Measurements from ENCODE around the gene ZNF160.

The ZNF160 gene

DNA sequence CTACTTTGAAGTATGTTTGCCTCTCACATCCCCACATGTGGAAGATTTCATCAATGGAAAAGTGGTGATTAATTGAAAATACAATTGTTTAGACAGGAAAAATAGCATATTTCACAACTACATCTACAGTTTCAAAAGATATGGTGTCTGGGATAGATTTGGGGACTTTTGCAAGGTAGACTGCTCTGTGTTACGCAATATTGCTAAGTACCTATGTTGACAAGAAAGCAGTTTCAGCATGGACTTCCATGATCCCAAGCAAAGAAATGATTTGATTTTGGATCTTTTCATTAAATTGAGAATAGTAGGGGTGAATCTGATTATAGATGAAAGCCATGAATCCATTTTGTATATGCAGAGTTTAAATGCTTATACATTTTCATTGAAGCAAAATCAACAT is 10.5 kb downstream of the ZNF160 start:
- peaks cover 37% of the 10 kb centered on the region for H3K36me3 ChIP-seq (ENCODE audit: control insufficient read depth, insufficient read depth, low read length)
- H3K9me3 ChIP-seq (ENCODE audit: control insufficient read depth, low read length), result no peaks in the 10 kb centered on the region
- no peak overlapping the region for H3K27ac ChIP-seq (ENCODE audit: insufficient read depth, low read length, poor library complexity, severe bottlenecking)

DNA sequence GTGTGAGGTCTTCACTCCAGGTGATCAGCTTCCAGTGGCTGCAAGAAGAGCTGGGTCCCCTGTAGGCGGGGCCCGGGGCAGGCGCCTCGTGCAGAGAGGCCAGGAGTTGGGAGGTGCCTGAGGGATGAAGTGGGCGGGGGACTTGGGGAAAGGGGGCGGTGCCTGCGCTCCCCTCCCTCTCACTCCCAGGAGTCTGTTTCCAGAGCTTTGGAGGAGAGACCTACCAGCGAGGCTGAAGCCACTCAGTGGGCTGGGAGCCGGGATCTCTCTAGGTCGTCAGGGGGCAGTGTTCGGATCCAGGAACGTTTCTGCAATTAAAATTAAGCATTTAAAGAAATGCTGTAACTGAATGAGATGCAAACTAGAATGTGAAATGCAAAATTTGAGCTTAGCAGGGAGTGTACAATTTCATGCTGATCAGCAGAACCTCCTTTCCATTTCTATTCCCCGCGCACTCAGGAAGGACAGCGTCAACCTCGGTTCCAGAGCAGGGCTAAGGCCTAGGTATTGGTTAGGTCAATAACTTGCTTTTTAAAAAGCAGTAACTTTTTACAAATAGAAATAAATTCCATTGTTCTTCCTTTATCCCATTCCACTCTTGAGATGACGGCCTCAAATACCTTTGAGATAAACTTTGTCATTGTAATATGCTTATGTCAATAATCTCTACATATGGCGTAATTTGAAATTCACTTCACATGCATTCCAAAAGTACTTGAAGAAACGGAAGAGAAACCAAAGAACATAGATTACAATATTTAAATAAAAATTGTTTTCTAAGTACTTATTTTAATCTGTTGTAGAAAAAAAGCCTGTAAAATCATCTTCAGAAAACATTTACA is 11.6 kb downstream of the ZNF160 start:
- Histone ChIP-seq H3K4me1 (ENCODE audit: control insufficient read depth, insufficient read depth, low read length, poor library complexity, severe bottlenecking) (no peaks in the 10 kb centered on the region), H3K27ac (ENCODE audit: insufficient read depth, low read length, poor library complexity, severe bottlenecking) (no peak overlapping the region), H3K9me3 (ENCODE audit: control insufficient read depth, low read length) (no peaks in the 10 kb centered on the region), H3K36me3 (ENCODE audit: control insufficient read depth, insufficient read depth, low read length) (peaks cover 36% of the 10 kb centered on the region), H3K4me3 (ENCODE audit: insufficient read depth, low read depth, low read length, poor library complexity, severe bottlenecking) (no peak overlapping the region), H3K27me3 (replicated peaks; ENCODE audit: control insufficient read depth, insufficient read depth, low read length, poor library complexity, severe bottlenecking) (no peaks in the 10 kb centered on the region)
- no peak for DNase-seq

More for the DNA sequence above, 10.5 kb downstream of the ZNF160 start:
- no peak for DNase-seq
- H3K27me3 ChIP-seq (replicated peaks; ENCODE audit: control insufficient read depth, insufficient read depth, low read length, poor library complexity, severe bottlenecking), result no peaks in the 10 kb centered on the region
- no peaks in the 10 kb centered on the region for H3K4me1 ChIP-seq (ENCODE audit: control insufficient read depth, insufficient read depth, low read length, poor library complexity, severe bottlenecking)
- no peak overlapping the region for H3K4me3 ChIP-seq (ENCODE audit: insufficient read depth, low read depth, low read length, poor library complexity, severe bottlenecking)

DNA sequence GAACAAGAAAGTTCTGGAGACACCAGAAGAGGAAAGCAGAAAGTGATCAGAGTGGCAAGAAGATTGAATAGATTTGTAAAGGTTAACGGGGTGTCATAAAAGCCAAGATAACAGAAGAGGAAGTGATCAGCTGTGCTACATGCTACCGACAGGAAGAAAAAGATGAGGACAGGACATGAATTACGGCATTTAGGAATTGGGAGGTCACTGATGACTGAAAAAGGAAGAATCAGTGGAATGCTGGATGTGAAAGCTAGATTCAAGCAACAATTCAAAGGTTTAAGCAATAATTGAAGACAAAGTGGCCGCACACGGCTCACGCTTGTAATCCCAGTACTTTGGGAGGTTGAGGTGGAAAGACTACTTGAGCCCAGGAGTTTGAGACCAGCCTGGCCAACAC is 15.1 kb downstream of the ZNF160 start:
- Histone ChIP-seq H3K27me3 (replicated peaks; ENCODE audit: control insufficient read depth, insufficient read depth, low read length, poor library complexity, severe bottlenecking) (no peaks in the 10 kb centered on the region), H3K4me1 (ENCODE audit: control insufficient read depth, insufficient read depth, low read length, poor library complexity, severe bottlenecking) (no peaks in the 10 kb centered on the region), H3K4me3 (ENCODE audit: insufficient read depth, low read depth, low read length, poor library complexity, severe bottlenecking) (no peak overlapping the region), H3K27ac (ENCODE audit: insufficient read depth, low read length, poor library complexity, severe bottlenecking) (no peak overlapping the region), H3K9me3 (ENCODE audit: control insufficient read depth, low read length) (peaks cover 2% of the 10 kb centered on the region), H3K36me3 (ENCODE audit: control insufficient read depth, insufficient read depth, low read length) (peaks cover 66% of the 10 kb centered on the region)
- no peak for DNase-seq

DNA sequence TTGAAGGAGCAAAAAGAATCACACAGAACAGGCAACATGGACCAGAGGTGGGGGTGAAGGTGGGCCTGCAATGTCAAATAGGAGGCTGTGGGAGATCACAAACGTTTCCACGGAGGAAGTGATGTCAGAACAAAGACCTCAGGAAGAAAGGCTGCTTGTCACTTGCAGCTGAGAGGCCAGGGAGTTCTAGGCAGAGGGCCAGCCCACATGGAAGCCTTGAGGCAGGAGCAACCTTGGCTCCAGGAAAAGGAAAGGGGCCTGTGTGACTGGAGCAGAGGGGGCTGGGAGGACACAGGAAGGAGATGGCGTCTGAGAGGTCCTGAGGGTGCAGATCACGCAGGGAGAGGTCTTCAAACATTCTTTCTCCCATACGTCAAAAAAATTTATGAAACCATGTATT is 16.3 kb downstream of the ZNF160 start:
- no peak for DNase-seq
- peaks cover 70% of the 10 kb centered on the region for H3K36me3 ChIP-seq (ENCODE audit: control insufficient read depth, insufficient read depth, low read length)

DNA sequence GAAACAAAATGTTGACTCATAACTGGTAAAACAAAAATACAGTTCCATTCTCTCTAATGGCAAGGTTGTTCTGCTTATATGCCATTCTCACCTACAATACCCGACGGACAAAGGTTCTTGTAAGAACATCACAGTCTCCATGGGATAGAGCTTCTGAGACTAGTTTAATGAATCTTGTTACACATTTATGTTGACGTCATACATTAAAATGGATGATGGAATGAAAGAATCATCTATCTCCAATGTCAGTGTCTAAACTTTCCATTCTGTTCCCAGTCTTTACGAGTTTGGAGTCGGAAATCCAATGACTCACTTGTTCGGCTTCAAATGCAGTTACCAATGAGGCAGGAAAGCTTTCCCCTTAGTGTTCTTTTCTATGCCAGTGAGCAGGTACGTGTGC is 17.7 kb downstream of the ZNF160 start:
- no peaks in the 10 kb centered on the region for H3K4me1 ChIP-seq (ENCODE audit: control insufficient read depth, insufficient read depth, low read length, poor library complexity, severe bottlenecking)
- peaks cover 60% of the 10 kb centered on the region for H3K36me3 ChIP-seq (ENCODE audit: control insufficient read depth, insufficient read depth, low read length)
- no peak for DNase-seq
- no peak overlapping the region for H3K4me3 ChIP-seq (ENCODE audit: insufficient read depth, low read depth, low read length, poor library complexity, severe bottlenecking)
- no peaks in the 10 kb centered on the region for H3K27me3 ChIP-seq (replicated peaks; ENCODE audit: control insufficient read depth, insufficient read depth, low read length, poor library complexity, severe bottlenecking)
- no peak overlapping the region for H3K27ac ChIP-seq (ENCODE audit: insufficient read depth, low read length, poor library complexity, severe bottlenecking)
- H3K9me3 ChIP-seq (ENCODE audit: control insufficient read depth, low read length), result peaks cover 10% of the 10 kb centered on the region

More for the DNA sequence above, 16.3 kb downstream of the ZNF160 start:
- Histone ChIP-seq H3K4me1 (ENCODE audit: control insufficient read depth, insufficient read depth, low read length, poor library complexity, severe bottlenecking) (no peaks in the 10 kb centered on the region), H3K27ac (ENCODE audit: insufficient read depth, low read length, poor library complexity, severe bottlenecking) (no peak overlapping the region), H3K27me3 (replicated peaks; ENCODE audit: control insufficient read depth, insufficient read depth, low read length, poor library complexity, severe bottlenecking) (no peaks in the 10 kb centered on the region), H3K9me3 (ENCODE audit: control insufficient read depth, low read length) (peaks cover 10% of the 10 kb centered on the region), H3K4me3 (ENCODE audit: insufficient read depth, low read depth, low read length, poor library complexity, severe bottlenecking) (no peak overlapping the region)

DNA sequence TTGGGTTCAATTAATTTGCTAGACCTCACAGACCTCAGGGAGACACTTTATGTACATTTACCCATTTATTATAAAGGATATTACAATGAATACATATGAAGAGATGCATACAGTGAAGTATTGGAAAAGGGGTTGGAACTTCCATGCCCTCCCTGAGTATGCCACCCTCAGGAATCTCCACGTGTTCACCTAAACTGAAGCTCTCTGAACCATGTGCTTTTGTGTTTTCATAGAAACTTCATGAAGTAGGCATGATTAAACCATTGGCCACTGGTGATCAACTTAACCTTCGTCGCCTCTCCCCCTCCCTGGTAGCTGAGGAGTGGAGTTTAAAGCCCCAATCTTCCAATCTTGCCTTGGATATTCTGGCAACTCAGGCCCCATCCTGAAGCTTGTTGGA is 20.3 kb downstream of the ZNF160 start:
- Histone ChIP-seq H3K36me3 (ENCODE audit: control insufficient read depth, insufficient read depth, low read length) (peaks cover 54% of the 10 kb centered on the region), H3K9me3 (ENCODE audit: control insufficient read depth, low read length) (peaks cover 17% of the 10 kb centered on the region), H3K27me3 (replicated peaks; ENCODE audit: control insufficient read depth, insufficient read depth, low read length, poor library complexity, severe bottlenecking) (no peaks in the 10 kb centered on the region), H3K27ac (ENCODE audit: insufficient read depth, low read length, poor library complexity, severe bottlenecking) (no peak overlapping the region), H3K4me1 (ENCODE audit: control insufficient read depth, insufficient read depth, low read length, poor library complexity, severe bottlenecking) (no peaks in the 10 kb centered on the region), H3K4me3 (ENCODE audit: insufficient read depth, low read depth, low read length, poor library complexity, severe bottlenecking) (no peak overlapping the region)
- no peak for DNase-seq

DNA sequence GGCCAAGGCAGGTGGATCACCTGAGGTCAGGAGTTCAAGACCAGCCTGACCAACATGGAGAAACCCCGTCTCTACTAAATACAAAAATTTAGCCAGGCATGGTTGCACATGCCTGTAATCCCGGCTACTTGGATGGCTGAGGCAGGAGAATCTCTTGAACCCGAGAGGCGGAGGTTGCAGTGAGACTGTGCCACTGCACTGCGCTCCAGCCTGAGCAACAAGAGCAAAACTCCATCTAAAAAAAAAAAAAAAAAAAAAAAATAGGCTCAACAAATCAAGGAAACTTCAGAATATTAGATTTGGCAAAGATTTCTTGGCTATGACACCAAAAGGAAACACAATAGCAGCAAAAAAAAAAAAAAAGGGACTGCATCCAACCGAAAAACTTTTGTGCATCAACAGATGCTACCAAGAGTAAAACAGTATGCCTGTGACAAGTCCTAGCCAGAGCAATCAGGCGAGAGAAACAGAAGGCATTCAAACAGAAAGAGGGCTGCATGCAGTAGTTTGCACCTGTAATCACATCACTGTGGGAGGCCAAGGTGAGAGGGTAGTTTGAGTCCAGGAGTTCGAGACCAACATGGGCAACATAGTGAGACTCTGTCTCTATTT is 23.8 kb downstream of the ZNF160 start:
- H3K27ac ChIP-seq (ENCODE audit: insufficient read depth, low read length, poor library complexity, severe bottlenecking), result no peak overlapping the region

DNA sequence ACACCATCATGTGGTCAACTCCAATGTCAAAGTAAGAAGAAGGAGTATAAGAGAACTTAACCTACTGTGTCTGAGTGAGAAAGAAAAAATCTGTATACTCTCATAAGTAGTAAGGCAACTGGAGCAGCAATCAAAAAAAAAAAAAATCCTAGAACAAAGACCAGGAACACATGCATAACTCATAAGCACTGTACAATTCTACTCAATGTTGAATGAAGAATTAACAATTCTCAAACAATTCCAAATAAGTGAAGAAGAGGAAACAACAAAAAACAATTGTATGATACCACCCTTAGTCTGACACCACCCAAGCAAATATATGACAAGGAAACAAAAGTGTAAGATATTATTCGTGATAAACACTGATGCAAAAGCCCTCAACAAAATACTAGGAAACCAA is 24.6 kb downstream of the ZNF160 start:
- Histone ChIP-seq H3K27ac (ENCODE audit: insufficient read depth, low read length, poor library complexity, severe bottlenecking) (no peak overlapping the region), H3K4me3 (ENCODE audit: insufficient read depth, low read depth, low read length, poor library complexity, severe bottlenecking) (no peak overlapping the region), H3K36me3 (ENCODE audit: control insufficient read depth, insufficient read depth, low read length) (peaks cover 51% of the 10 kb centered on the region), H3K27me3 (replicated peaks; ENCODE audit: control insufficient read depth, insufficient read depth, low read length, poor library complexity, severe bottlenecking) (no peaks in the 10 kb centered on the region), H3K9me3 (ENCODE audit: control insufficient read depth, low read length) (peaks cover 29% of the 10 kb centered on the region), H3K4me1 (ENCODE audit: control insufficient read depth, insufficient read depth, low read length, poor library complexity, severe bottlenecking) (no peaks in the 10 kb centered on the region)
- DNase-seq, result no peak

More for the DNA sequence above, 23.8 kb downstream of the ZNF160 start:
- Histone ChIP-seq H3K9me3 (ENCODE audit: control insufficient read depth, low read length) (peaks cover 29% of the 10 kb centered on the region), H3K4me3 (ENCODE audit: insufficient read depth, low read depth, low read length, poor library complexity, severe bottlenecking) (no peak overlapping the region), H3K4me1 (ENCODE audit: control insufficient read depth, insufficient read depth, low read length, poor library complexity, severe bottlenecking) (no peaks in the 10 kb centered on the region), H3K36me3 (ENCODE audit: control insufficient read depth, insufficient read depth, low read length) (peaks cover 50% of the 10 kb centered on the region), H3K27me3 (replicated peaks; ENCODE audit: control insufficient read depth, insufficient read depth, low read length, poor library complexity, severe bottlenecking) (no peaks in the 10 kb centered on the region)
- no peak for DNase-seq

DNA sequence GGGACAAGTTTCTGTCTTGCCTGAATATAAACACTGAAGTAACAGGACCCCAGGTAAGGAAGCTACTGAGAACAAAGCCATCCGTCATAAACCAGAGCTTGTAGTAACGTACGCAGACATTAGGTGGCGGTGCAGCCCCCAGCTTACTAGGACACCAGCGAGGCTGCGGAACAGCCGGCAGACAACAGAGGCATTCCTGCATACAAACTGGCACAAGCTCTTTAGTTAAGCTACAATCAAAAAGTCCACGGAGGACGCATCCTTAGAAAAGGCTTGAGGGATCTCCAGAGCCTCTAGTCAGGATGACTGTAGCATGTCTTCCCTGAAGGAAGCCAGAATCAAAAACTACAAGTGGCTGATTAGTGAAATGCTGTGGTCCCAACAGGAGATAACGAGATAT is 26.2 kb downstream of the ZNF160 start:
- H3K4me1 ChIP-seq (ENCODE audit: control insufficient read depth, insufficient read depth, low read length, poor library complexity, severe bottlenecking), result no peaks in the 10 kb centered on the region
- H3K36me3 ChIP-seq (ENCODE audit: control insufficient read depth, insufficient read depth, low read length), result peaks cover 62% of the 10 kb centered on the region
- H3K9me3 ChIP-seq (ENCODE audit: control insufficient read depth, low read length), result peaks cover 31% of the 10 kb centered on the region
- H3K4me3 ChIP-seq (ENCODE audit: insufficient read depth, low read depth, low read length, poor library complexity, severe bottlenecking), result no peak overlapping the region
- DNase-seq, result no peak
- H3K27ac ChIP-seq (ENCODE audit: insufficient read depth, low read length, poor library complexity, severe bottlenecking), result no peak overlapping the region
- H3K27me3 ChIP-seq (replicated peaks; ENCODE audit: control insufficient read depth, insufficient read depth, low read length, poor library complexity, severe bottlenecking), result no peaks in the 10 kb centered on the region

DNA sequence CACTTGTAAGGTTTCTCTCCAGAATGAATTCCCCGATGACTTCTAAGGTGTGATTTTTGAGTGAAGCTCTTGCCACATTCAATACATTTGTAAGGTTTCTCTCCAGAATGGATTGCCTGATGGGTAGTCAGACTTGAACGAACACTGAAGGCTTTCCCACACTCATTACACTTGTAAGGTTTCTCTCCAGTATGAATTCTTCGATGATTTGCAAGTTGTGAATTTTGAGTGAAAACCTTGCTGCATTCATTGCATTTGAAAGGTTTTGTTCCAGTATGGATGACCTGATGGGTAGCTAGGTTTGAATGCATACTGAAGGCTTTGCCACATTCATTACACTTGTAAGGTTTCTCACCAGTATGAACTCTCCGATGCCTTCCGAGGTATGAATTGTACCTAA is 34.4 kb downstream of the ZNF160 start:
- no peak for DNase-seq
- Histone ChIP-seq H3K27ac (ENCODE audit: insufficient read depth, low read length, poor library complexity, severe bottlenecking) (no peak overlapping the region), H3K4me3 (ENCODE audit: insufficient read depth, low read depth, low read length, poor library complexity, severe bottlenecking) (no peak overlapping the region), H3K9me3 (ENCODE audit: control insufficient read depth, low read length) (peaks cover 62% of the 10 kb centered on the region), H3K4me1 (ENCODE audit: control insufficient read depth, insufficient read depth, low read length, poor library complexity, severe bottlenecking) (no peaks in the 10 kb centered on the region), H3K27me3 (replicated peaks; ENCODE audit: control insufficient read depth, insufficient read depth, low read length, poor library complexity, severe bottlenecking) (no peaks in the 10 kb centered on the region), H3K36me3 (ENCODE audit: control insufficient read depth, insufficient read depth, low read length) (peaks cover 51% of the 10 kb centered on the region)
